Esophagus squamous epithelium (tissue), 4 donors: Measurements from ENCODE around the gene MAGI1.

Source experiments
- POLR2A ChIP-seq, 4 donors: fragments of 450-650 bp; IDR thresholded peaks; one replicate each; pipeline ENCODE4 v1.6.1; 2017; ENCODE audit warnings: antibody characterized with exemption in 4 of 4, mild to moderate bottlenecking in 4 of 4, moderate library complexity in 3 of 4
- TF ChIP-seq, protein P1 (sequence below), 6 experiments: fragments of 450-650 bp in 4 of 6; fragments of 200-600 bp in 2 of 6; sonication (generic) in 2 of 6; IDR thresholded peaks; one replicate each; pipeline ENCODE4 v1.5.1; 2016 to 2019; ENCODE audit warnings: antibody characterized with exemption in 6 of 6, mild to moderate bottlenecking in 4 of 6, moderate library complexity in 4 of 6

DNA sequence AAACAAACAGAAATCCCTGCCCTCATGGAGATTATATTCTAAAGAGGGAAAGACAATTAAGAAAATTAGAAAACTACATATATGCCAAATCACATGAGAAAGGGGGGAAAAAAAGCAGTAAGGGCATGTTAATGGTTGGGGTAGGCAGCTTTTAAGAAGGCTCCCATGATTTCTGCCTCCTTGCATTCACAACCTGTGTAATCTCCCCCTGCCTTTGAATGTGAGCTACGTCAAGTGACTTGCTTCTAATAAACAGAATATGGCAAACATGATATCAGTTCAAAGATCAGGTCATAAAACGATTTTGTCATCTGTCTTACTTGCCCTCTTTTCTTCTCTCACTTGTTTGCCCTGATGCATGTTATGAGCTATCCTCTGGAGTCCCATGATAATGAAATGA lies 677.3 kb downstream of the MAGI1 start:
- TF ChIP-seq POLR2A (IDR thresholded peaks at IDR 0.05): no peak
- TF ChIP-seq, protein P1, sequence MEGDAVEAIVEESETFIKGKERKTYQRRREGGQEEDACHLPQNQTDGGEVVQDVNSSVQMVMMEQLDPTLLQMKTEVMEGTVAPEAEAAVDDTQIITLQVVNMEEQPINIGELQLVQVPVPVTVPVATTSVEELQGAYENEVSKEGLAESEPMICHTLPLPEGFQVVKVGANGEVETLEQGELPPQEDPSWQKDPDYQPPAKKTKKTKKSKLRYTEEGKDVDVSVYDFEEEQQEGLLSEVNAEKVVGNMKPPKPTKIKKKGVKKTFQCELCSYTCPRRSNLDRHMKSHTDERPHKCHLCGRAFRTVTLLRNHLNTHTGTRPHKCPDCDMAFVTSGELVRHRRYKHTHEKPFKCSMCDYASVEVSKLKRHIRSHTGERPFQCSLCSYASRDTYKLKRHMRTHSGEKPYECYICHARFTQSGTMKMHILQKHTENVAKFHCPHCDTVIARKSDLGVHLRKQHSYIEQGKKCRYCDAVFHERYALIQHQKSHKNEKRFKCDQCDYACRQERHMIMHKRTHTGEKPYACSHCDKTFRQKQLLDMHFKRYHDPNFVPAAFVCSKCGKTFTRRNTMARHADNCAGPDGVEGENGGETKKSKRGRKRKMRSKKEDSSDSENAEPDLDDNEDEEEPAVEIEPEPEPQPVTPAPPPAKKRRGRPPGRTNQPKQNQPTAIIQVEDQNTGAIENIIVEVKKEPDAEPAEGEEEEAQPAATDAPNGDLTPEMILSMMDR (IDR thresholded peaks at IDR 0.05): no peak
